ENCODE measurements around the gene CYB561D2.

The CYB561D2 gene

GRCh38 chr3:50342813-50343633 lies 7.6 kb upstream of the CYB561D2 start:
- no peak for DNase-seq

GRCh38 chr3:50345008-50345407 lies 5.7 kb upstream of the CYB561D2 start:
- DNase-seq: no peak

GRCh38 chr3:50345586-50346234 lies 5.0 kb upstream of the CYB561D2 start, which contains the start of gene ZMYND10:
Gene ZMYND10 (minus strand): TSS chr3:50345732. CDS start chr3:50345579, 153 bp downstream.
- peak in 1 of 2 experiments; percentile 48 for DNase-seq

- peak in 1 of 2 experiments; percentile 29 for DNase-seq
These were observed 3.4 kb upstream of the CYB561D2 start for GRCh38 chr3:50347187-50347813.

- DNase-seq: no peak
These were observed 492 bp upstream of the CYB561D2 start for GRCh38 chr3:50350213-50350526.

- DNase-seq: no peak
These were observed 648 bp downstream of the CYB561D2 start for GRCh38 chr3:50351323-50351697.

GRCh38 chr3:50352781-50353180 lies 2.1 kb downstream of the CYB561D2 start:
- no peak for DNase-seq

GRCh38 chr3:50353245-50354004 lies 2.8 kb downstream of the CYB561D2 start:
- DNase-seq: no peak

GRCh38 chr3:50354186-50354764 lies 3.6 kb downstream of the CYB561D2 start:
- no peak for DNase-seq

GRCh38 chr3:50354850-50355249 lies 4.2 kb downstream of the CYB561D2 start:
- no peak for DNase-seq

- DNase-seq: no peak
These were observed 5.3 kb downstream of the CYB561D2 start for GRCh38 chr3:50355829-50356552.

- DNase-seq: no peak
These were observed 5.9 kb downstream of the CYB561D2 start for GRCh38 chr3:50356553-50356952.

- no peak for DNase-seq
These were observed 6.8 kb downstream of the CYB561D2 start for GRCh38 chr3:50357481-50357880.

- DNase-seq: no peak
These were observed 7.8 kb downstream of the CYB561D2 start for GRCh38 chr3:50358355-50358910.

GRCh38 chr3:50358911-50359759 lies 8.5 kb downstream of the CYB561D2 start, which contains the start of gene TMEM115:
Gene TMEM115 (minus strand): TSS chr3:50359521. CDS start chr3:50359063, 458 bp downstream.
- DNase-seq: peak; percentile 90 to 94

- no peak for DNase-seq
These were observed 9.1 kb downstream of the CYB561D2 start for GRCh38 chr3:50359760-50360110.

- no peak for DNase-seq
These were observed 14.0 kb downstream of the CYB561D2 start for GRCh38 chr3:50364573-50365079.

- no peak for DNase-seq
These were observed 14.6 kb downstream of the CYB561D2 start for GRCh38 chr3:50365080-50365841.

- no peak for DNase-seq
These were observed 15.2 kb downstream of the CYB561D2 start for GRCh38 chr3:50365842-50366220.

All from NCI-H1930 (cell line).